GM12874 (cell line): ENCODE results near the gene FLRT3.

ENCODE experiments used
- CTCF ChIP-seq: IDR thresholded peaks from 2 replicates; pipeline ENCODE4 v1.5.1; 2011; ENCODE audit warnings: low read depth, mild to moderate bottlenecking, control low read depth, low read length, moderate library complexity; ENCODE audit not compliant: insufficient read depth

FLRT3 gene

GRCh38 chr20:14319704-14320103 is 17.7 kb downstream of the FLRT3 start:
- no peak for TF ChIP-seq CTCF

GRCh38 chr20:14313341-14314020 is 23.9 kb downstream of the FLRT3 start:
- TF ChIP-seq CTCF: no peak

DNA sequence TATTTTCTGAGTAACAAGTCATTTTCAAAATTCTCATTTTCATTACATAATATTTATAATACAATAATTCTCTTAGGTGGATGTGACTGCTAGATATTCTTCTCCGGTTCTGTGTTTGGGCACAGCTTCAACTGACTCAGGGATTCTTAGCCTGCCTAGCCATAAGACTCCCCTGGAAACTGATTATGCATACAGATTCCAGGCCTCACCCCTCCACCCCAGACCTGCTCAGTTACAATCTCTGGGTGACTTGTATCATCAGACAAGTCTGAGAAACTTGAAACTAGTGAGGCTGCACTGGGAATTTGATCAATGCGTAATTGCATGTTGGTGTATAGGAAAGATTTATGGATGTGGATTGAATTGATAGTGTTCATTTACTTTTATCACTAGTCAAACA is 25.4 kb downstream of the FLRT3 start:
- no peak for TF ChIP-seq CTCF

- no peak for TF ChIP-seq CTCF
Observed at GRCh38 chr20:14310977-14311627, 26.3 kb downstream of the FLRT3 start.

DNA sequence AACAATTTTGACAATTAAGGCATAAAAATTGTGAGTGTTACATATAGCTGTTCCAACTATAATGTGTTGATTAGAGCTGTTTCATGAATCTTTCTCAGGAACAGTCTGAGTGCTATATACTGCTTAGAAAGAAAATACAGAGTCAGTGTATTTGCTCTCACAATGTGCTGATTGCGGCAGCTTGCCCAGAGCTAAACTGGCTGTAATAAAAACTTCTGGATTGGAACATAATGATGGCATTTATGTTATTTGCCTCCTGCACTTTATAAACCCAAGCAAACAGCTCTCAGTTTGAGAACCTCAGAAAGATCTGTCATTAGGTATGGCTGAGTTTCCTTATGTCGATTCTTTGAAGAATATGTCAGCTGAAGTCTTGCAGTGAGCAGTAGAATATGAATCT is 29.5 kb downstream of the FLRT3 start:
- no peak for TF ChIP-seq CTCF

GRCh38 chr20:14304472-14304871 is 32.9 kb downstream of the FLRT3 start:
- TF ChIP-seq CTCF: no peak

DNA sequence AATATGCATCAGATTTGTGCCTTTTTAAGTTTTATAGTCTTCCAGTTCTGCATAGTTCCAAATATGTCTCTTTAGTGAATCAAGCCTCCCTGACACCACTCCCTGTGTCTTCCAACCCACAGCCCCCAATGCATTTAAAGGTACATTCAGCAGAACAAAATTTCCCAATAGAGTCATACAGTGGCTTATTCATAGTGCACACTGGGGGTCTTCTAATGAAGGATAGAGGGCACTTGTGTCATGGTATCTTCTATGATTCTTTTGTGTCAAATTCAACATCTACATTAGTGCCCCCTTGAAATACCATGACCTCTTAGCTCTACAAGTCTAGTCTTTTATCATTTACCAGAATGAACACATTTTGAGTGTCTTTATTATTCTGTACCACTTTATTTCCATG is 33.8 kb downstream of the FLRT3 start:
- TF ChIP-seq CTCF: no peak
